Effector memory CD8-positive, alpha-beta T cell (primary cell): Measurements from ENCODE around the gene KRT26.
A peak's percentile ranks its signal among the peaks of the same experiment; 100 is the strongest.
"Not testable (repeated sequence)": the region's sequence is repeated elsewhere in the genome, so short reads cannot be mapped to it uniquely, and the experiment has no call there.

Experiments used
- ATAC-seq: fragments of 150-1000 bp; cut with Tn5 transposase; replicated peaks from 2 replicates; pipeline ENCODE4 v1.10.0; 2021; ENCODE audit warnings: mild to moderate bottlenecking, moderate library complexity
- DNase-seq, 3 experiments: peaks; one replicate each; pipeline ENCODE4 v3.0.0; 2021
- H3K27ac Mint-ChIP-seq, 2 donors: one replicate each; pipeline ENCODE4 v1.8.0; 2022; ENCODE audit warnings: mild to moderate bottlenecking in 2 of 2, mixed read lengths in 2 of 2, moderate library complexity in 2 of 2
- H3K27me3 Mint-ChIP-seq, 2 donors: one replicate each; pipeline ENCODE4 v1.8.0; 2022; ENCODE audit warnings: mixed read lengths in 2 of 2
- H3K36me3 Mint-ChIP-seq: one replicate; pipeline ENCODE4 v1.8.0; 2022; ENCODE audit warnings: mild to moderate bottlenecking, moderate library complexity, mixed read lengths; ENCODE audit not compliant: insufficient read depth
- H3K4me1 Mint-ChIP-seq, 2 donors: one replicate each; pipeline ENCODE4 v1.8.0; 2022; ENCODE audit warnings: low read depth in 2 of 2, mixed read lengths in 2 of 2
- H3K4me3 Mint-ChIP-seq, 2 donors: one replicate each; pipeline ENCODE4 v1.8.0; 2022; ENCODE audit warnings: mild to moderate bottlenecking in 2 of 2, mixed read lengths in 2 of 2, moderate library complexity in 2 of 2
- H3K9me3 Mint-ChIP-seq, 2 donors: one replicate each; pipeline ENCODE4 v1.8.0; 2022; ENCODE audit warnings: mixed read lengths in 2 of 2
- total RNA-seq, 9 experiments: gene quantifications; one replicate each; lab custom pipeline; 2026; lab: John Stamatoyannopoulos, UW

The KRT26 gene, protein sequence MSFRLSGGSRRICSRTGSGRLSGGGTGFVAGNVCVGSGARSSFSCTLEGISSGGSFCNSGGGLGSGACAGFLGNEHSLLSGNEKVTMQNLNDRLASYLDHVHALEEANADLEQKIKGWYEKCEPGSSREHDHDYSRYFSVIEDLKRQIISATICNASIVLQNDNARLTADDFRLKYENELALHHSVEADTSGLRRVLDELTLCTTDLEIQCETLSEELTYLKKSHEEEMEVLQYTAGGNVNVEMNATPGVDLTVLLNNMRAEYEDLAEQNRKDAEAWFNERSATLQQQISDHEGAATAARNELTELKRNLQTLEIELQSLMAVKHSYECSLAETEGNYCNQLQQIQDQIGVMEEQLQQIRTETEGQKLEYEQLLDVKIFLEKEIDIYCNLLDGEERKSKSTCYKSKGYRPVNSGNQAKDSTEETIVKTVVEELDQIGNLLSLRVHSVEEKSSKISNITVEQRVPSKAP
- total RNA-seq: 0 reads per million in 9 experiments

DNA sequence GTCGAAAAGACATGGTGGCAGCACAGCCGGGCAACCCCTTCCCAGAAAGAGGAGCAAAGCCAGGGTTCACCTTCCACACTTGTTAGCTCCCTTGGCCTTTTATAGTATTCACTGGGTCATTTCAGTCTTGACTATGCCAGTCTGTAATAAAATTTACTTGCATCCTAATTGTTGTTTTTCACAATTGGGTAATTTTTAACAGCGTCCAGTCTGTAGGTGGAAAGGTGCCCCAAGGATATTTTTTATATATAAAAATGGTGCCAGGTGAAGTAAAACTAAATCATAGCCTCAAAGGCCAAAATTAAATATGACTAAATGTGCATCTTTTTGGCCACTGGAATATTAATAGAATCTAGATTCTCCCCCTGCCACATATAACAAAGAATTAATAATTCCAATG is at the start of gene KRT26:
Gene KRT26, minus strand, starts transcription at position 101 of the 400 bp plus-strand sequence. Its CDS starts 88 bp downstream, at position 13.
- H3K27ac Mint-ChIP-seq: no peak within 1 kb of the TSS
- peaks cover 56 to 57% of the 10 kb centered on the region in 2 donors for H3K27me3 Mint-ChIP-seq
- no peaks in the 10 kb centered on the region for H3K9me3 Mint-ChIP-seq
- H3K36me3 Mint-ChIP-seq: no peaks in the 10 kb centered on the region
- ATAC-seq: no peak
- no peaks in the 10 kb centered on the region for H3K4me1 Mint-ChIP-seq
- no peak within 1 kb of the TSS for H3K4me3 Mint-ChIP-seq
- no peak for DNase-seq

DNA sequence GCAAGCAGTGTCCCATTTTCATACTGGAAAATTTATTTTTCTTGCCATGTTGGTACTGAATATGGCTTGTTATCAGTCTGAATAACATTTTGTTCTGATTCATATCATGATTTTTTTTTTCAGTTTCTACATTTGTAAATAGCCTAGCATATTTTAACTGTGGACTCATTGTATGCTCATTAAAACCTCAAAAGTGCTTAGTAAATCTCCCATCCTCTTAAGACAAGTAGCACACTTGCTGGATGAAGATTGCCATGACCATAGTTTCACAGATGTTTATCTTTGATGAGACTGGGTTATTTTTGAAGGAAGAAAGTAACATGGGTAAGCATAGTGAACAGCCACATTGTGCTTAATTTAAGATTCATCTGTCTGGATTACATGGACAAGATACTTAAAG is 49.5 kb upstream of the KRT26 start:
- Mint-ChIP-seq H3K4me3 (no peak overlapping the region), H3K36me3 (peaks cover 13% of the 10 kb centered on the region), H3K9me3 (peaks cover 0 to 2% of the 10 kb centered on the region in 2 donors), H3K27ac (no peak overlapping the region), H3K4me1 (peaks cover 13 to 21% of the 10 kb centered on the region in 2 donors), H3K27me3 (peaks cover 12 to 13% of the 10 kb centered on the region in 2 donors)
- no peak for DNase-seq
- ATAC-seq: no peak

DNA sequence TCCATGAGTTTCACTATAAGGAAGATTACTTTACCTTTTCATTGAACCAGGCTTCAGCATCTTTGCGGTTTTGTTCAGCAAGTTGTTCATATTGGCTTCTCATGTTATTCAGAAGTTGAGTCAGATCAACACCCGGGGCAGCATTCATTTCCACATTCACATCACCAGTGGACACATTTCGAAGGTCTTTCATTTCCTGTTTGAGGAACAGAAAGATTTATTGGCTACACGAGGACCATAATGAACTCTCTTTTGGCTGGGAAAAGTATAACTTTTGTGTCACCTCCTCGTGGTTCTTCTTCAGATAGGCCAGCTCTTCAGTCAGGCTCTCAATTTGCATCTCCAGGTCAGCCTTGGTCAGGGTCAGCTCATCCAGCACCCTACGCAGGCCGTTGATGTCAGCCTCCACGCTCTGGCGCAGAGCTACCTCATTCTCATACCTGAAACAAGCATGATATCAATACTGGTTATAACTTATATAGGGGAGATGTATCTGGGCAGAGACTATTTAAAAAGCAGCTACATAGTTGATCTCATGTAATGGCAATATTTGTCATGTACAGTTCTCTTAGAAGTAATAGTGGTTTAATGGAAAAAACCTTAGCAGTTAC is 48.3 kb upstream of the KRT26 start:
- Mint-ChIP-seq H3K27ac (peak overlapping the region in 1 of 2 donors; percentile 96), H3K36me3 (peaks cover 17% of the 10 kb centered on the region), H3K4me3 (peak overlapping the region; percentile 84 to 94), H3K9me3 (peaks cover 0 to 2% of the 10 kb centered on the region in 2 donors), H3K4me1 (peaks cover 13 to 15% of the 10 kb centered on the region in 2 donors), H3K27me3 (peaks cover 0 to 6% of the 10 kb centered on the region in 2 donors)
- DNase-seq (no peak), ATAC-seq (no peak)

- no peak for ATAC-seq
- no peak for DNase-seq
- peaks cover 17% of the 10 kb centered on the region for H3K36me3 Mint-ChIP-seq
- peaks cover 13 to 15% of the 10 kb centered on the region in 2 donors for H3K4me1 Mint-ChIP-seq
- peaks cover 3 to 8% of the 10 kb centered on the region in 2 donors for H3K27me3 Mint-ChIP-seq
- H3K9me3 Mint-ChIP-seq: peaks cover 0 to 3% of the 10 kb centered on the region in 2 donors
- H3K27ac Mint-ChIP-seq: peak overlapping the region in 1 of 2 donors; percentile 96
- H3K4me3 Mint-ChIP-seq: peak overlapping the region; percentile 84 to 94
These were observed 47.6 kb upstream of the KRT26 start for GRCh38 chr17:40819528-40820125.

GRCh38 chr17:40818733-40819527 is 46.9 kb upstream of the KRT26 start:
- peak overlapping the region; percentile 84 to 94 for H3K4me3 Mint-ChIP-seq
- ATAC-seq (peak; percentile 86), DNase-seq (peak; percentile 75 to 87 (median 81))
- peaks cover 17% of the 10 kb centered on the region for H3K36me3 Mint-ChIP-seq
- peaks cover 9 to 14% of the 10 kb centered on the region in 2 donors for H3K27me3 Mint-ChIP-seq
- H3K27ac Mint-ChIP-seq: peak overlapping the region; percentile 90 to 96
- H3K4me1 Mint-ChIP-seq: peaks cover 13 to 15% of the 10 kb centered on the region in 2 donors
- peaks cover 0 to 4% of the 10 kb centered on the region in 2 donors for H3K9me3 Mint-ChIP-seq

GRCh38 chr17:40818343-40818732 is 46.3 kb upstream of the KRT26 start:
- DNase-seq (no peak), ATAC-seq (no peak)
- Mint-ChIP-seq H3K27ac (peak overlapping the region; percentile 90 to 96), H3K4me1 (peaks cover 13 to 15% of the 10 kb centered on the region in 2 donors), H3K36me3 (peaks cover 17% of the 10 kb centered on the region), H3K4me3 (peak overlapping the region; percentile 84 to 94), H3K27me3 (peaks cover 14 to 20% of the 10 kb centered on the region in 2 donors), H3K9me3 (peaks cover 0 to 4% of the 10 kb centered on the region in 2 donors)

- Mint-ChIP-seq H3K4me3 (peak overlapping the region; percentile 34 to 94), H3K9me3 (peaks cover 0 to 4% of the 10 kb centered on the region in 2 donors), H3K27ac (no peak overlapping the region), H3K27me3 (peaks cover 25 to 28% of the 10 kb centered on the region in 2 donors), H3K36me3 (peaks cover 17% of the 10 kb centered on the region), H3K4me1 (peaks cover 13 to 15% of the 10 kb centered on the region in 2 donors)
- DNase-seq (no peak), ATAC-seq (no peak)
These were observed 45.2 kb upstream of the KRT26 start for GRCh38 chr17:40817103-40817682.

DNA sequence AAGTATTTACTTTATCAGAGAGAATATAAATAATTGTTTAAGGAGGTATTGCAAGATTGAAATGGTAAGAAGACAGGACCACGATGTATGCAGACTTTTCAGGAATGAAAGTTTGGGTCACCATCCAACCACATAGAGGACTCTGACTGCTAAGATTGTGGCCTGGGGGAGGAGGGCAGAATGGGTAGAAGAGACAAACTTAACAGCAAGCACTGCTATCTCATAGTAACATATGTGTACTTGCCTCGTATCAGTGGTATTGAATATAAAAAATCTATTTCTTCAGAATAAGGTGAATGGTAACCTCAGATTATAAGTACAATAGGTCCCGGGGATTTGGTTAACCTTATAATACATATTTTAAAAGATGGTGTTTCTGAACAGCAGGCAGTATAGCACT is 44.6 kb upstream of the KRT26 start:
- H3K27me3 Mint-ChIP-seq: peaks cover 31 to 32% of the 10 kb centered on the region in 2 donors
- no peak for DNase-seq
- H3K4me3 Mint-ChIP-seq: peak overlapping the region in 1 of 2 donors; percentile 94
- ATAC-seq: no peak
- H3K4me1 Mint-ChIP-seq: peaks cover 13 to 15% of the 10 kb centered on the region in 2 donors
- peaks cover 0 to 4% of the 10 kb centered on the region in 2 donors for H3K9me3 Mint-ChIP-seq
- H3K27ac Mint-ChIP-seq: no peak overlapping the region
- peaks cover 17% of the 10 kb centered on the region for H3K36me3 Mint-ChIP-seq

DNA sequence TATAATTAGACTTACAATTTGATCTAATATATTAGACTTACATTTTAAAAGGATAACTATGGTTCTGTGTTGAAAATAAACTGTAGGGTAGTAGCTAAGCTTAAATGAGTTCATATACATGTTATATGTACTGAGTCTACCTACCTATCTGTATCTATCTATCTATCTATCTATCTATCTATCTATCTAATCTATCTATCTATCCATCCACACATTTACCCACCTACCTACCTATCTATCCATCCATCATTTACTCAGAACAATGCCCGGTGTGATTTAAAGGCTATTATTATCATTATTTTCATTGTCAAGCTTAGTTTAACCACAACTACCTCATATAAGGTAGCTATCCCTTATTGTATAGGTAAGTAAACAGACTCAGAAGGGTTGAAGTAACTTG is 43.4 kb upstream of the KRT26 start:
- Mint-ChIP-seq H3K4me1 (peaks cover 11 to 14% of the 10 kb centered on the region in 2 donors), H3K9me3 (peaks cover 0 to 4% of the 10 kb centered on the region in 2 donors), H3K36me3 (peaks cover 17% of the 10 kb centered on the region), H3K27ac (no peak overlapping the region), H3K27me3 (peaks cover 40 to 44% of the 10 kb centered on the region in 2 donors), H3K4me3 (no peak overlapping the region)
- DNase-seq (no peak), ATAC-seq (no peak)

DNA sequence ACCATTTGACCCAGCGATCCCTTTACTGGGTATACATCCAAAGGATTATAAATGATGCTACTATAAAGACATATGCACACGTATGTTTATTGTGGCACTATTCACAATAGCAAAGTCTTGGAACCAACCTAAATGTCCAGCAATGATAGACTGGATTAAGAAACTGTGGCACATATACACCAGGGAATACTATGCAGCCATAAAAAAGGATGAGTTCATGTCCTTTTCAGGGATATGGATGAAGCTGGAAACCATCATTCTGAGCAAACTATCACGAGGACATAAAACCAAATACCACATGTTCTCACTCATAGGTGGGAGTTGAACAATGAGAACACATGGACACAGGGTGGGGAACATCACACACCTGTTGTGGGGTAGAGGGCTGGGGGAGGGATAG is 42.7 kb upstream of the KRT26 start:
- H3K27ac Mint-ChIP-seq, DNase-seq, ATAC-seq, H3K4me1 Mint-ChIP-seq, H3K9me3 Mint-ChIP-seq, H3K4me3 Mint-ChIP-seq: not testable (repeated sequence)
- peaks cover 47 to 51% of the 10 kb centered on the region in 2 donors for H3K27me3 Mint-ChIP-seq
- H3K36me3 Mint-ChIP-seq: peaks cover 17% of the 10 kb centered on the region

- Mint-ChIP-seq H3K27me3 (peaks cover 49 to 57% of the 10 kb centered on the region in 2 donors), H3K9me3 (peaks cover 0 to 4% of the 10 kb centered on the region in 2 donors), H3K4me3 (no peak overlapping the region), H3K36me3 (peaks cover 17% of the 10 kb centered on the region), H3K27ac (no peak overlapping the region), H3K4me1 (peaks cover 6% of the 10 kb centered on the region in 2 donors)
- DNase-seq (no peak), ATAC-seq (no peak)
These were observed 41.8 kb upstream of the KRT26 start for GRCh38 chr17:40813804-40814203.

DNA sequence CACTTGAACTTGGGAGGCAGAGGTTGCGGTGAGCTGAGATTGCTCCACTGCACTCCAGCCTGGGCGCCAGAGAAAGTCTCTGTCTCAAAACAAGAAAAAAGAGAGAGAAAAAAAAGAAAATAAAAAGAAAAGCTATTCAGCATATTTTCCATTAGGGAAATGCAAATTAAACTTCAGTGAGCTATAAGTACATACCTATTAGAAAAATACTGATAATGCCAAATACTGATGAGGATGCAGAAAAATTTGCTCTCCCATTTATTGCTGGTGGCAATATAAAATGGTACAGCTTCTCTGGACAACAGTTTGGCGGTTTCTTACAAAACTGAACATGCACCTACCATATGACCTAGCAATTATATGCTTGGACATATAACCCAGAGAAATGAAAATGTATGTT is 40.6 kb upstream of the KRT26 start:
- no peak for DNase-seq
- no peak overlapping the region for H3K27ac Mint-ChIP-seq
- peaks cover 0 to 2% of the 10 kb centered on the region in 2 donors for H3K4me1 Mint-ChIP-seq
- peaks cover 0 to 4% of the 10 kb centered on the region in 2 donors for H3K9me3 Mint-ChIP-seq
- no peak overlapping the region for H3K4me3 Mint-ChIP-seq
- ATAC-seq: no peak
- peaks cover 61 to 68% of the 10 kb centered on the region in 2 donors for H3K27me3 Mint-ChIP-seq
- peaks cover 8% of the 10 kb centered on the region for H3K36me3 Mint-ChIP-seq
